CD8-positive, alpha-beta memory T cell (primary cell): ENCODE measurements around the gene TSPAN18. TPM values are rescaled to one million over a fixed set of nuclear protein-coding genes. Genes with fewer than 3 reads are reported as not detected.
A peak's percentile ranks its signal among the peaks of the same experiment; 100 is the strongest.

Source experiments
- CTCF ChIA-PET: fragments of 350-600 bp; sonication (Branson Sonifier 250); formaldehyde crosslinking; loops from one replicate; lab custom pipeline; 2021; ENCODE audit warnings: antibody characterized with exemption; lab: Charles Lee
- POLR2A ChIA-PET: fragments of 350-600 bp; sonication (Branson Sonifier 250); formaldehyde crosslinking; loops from one replicate; lab custom pipeline; 2021; ENCODE audit warnings: antibody characterized with exemption; lab: Charles Lee
- DNase-seq, 5 donors: peaks; one replicate each; pipeline versions ENCODE4 v3.0.0 to v3.0.0-alpha.2; 2020 to 2022; ENCODE audit warnings: mixed read lengths in 1 of 5
- H3K27ac ChIP-seq: one replicate; pipeline ENCODE4 v1.7.0; 2013; ENCODE audit warnings: low read depth, mild to moderate bottlenecking, low read length, moderate library complexity
- H3K27me3 ChIP-seq: 2 replicates; pipeline ENCODE4 v1.7.0; 2013; ENCODE audit warnings: low read length, mild to moderate bottlenecking; ENCODE audit not compliant: insufficient read depth, poor library complexity, severe bottlenecking
- H3K36me3 ChIP-seq: 2 replicates; pipeline ENCODE4 v1.7.0; 2013; ENCODE audit warnings: mild to moderate bottlenecking, low read length, moderate library complexity; ENCODE audit not compliant: insufficient read depth
- H3K4me1 ChIP-seq: 2 replicates; pipeline ENCODE4 v1.7.0; 2013; ENCODE audit warnings: mild to moderate bottlenecking, low read length, moderate library complexity; ENCODE audit not compliant: insufficient read depth
- H3K4me3 ChIP-seq: 2 replicates; pipeline ENCODE4 v1.7.0; 2013; ENCODE audit warnings: mild to moderate bottlenecking, low read length
- H3K9me3 ChIP-seq: 2 replicates; pipeline ENCODE4 v1.7.0; 2013; ENCODE audit warnings: mild to moderate bottlenecking, low read length
- H3K27ac Mint-ChIP-seq, 8 donors: one replicate each; pipeline ENCODE4 v1.8.0; 2020 to 2021; ENCODE audit warnings: mixed read lengths in 8 of 8, mild to moderate bottlenecking in 6 of 8, inconsistent platforms in 3 of 8, moderate library complexity in 3 of 8
- H3K27me3 Mint-ChIP-seq, 2 donors: one replicate each; pipeline ENCODE4 v1.8.0; 2020 to 2021; ENCODE audit warnings: mixed read lengths in 2 of 2, mild to moderate bottlenecking in 1 of 2, moderate library complexity in 1 of 2
- H3K36me3 Mint-ChIP-seq, 3 donors: one replicate each; pipeline ENCODE4 v1.8.0; 2020 to 2021; ENCODE audit warnings: mixed read lengths in 3 of 3, inconsistent platforms in 1 of 3, mild to moderate bottlenecking in 1 of 3
- H3K4me1 Mint-ChIP-seq, 3 donors: one replicate each; pipeline ENCODE4 v1.8.0; 2020 to 2021; ENCODE audit warnings: mixed read lengths in 3 of 3, inconsistent platforms in 1 of 3, mild to moderate bottlenecking in 1 of 3
- H3K4me3 Mint-ChIP-seq, 7 donors: one replicate each; pipeline ENCODE4 v1.8.0; 2020 to 2021; ENCODE audit warnings: mixed read lengths in 7 of 7, mild to moderate bottlenecking in 6 of 7, moderate library complexity in 4 of 7, inconsistent platforms in 2 of 7
- H3K9me3 Mint-ChIP-seq, 5 donors: one replicate each; pipeline ENCODE4 v1.8.0; 2020 to 2022; ENCODE audit warnings: mixed read lengths in 5 of 5, mild to moderate bottlenecking in 3 of 5, moderate library complexity in 2 of 5, inconsistent platforms in 1 of 5
- polyA plus RNA-seq: library from polyadenylated mRNA; unstranded; fragments of 300-500 nt; fragmentation: Illumina TruSeq; gene quantifications from one replicate; pipeline ENCODE4 v1.2.3, GENCODE V29; 2021
- total RNA-seq, 2 experiments: library from RNA; stranded (reverse); gene quantifications; one replicate each; pipeline ENCODE4 v1.2.3, GENCODE V29; 2021

The TSPAN18 gene
- total and polyA plus RNA-seq, 3 experiments from 2014 or later = 0.60 to 15.1 (median 1.2) TPM

DNA sequence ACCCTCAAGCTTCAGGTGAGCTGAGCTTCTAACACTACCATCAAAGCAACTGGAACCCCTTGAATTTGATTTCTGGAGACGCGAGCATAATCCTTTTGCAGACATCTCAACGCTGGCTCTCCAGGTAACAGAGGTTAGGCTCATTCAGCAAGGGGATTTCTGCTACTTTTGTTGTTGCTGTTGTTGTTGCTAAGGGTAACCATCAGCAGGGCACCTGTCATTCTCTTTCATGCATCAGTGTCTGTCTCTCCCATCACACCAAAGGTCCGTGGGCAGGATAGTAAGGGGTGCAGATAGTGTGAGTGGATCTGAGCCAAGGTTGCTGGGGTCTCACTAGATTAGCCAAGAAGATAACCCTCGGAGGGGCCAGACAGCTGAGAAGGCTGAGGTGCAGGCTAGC lies 133.6 kb downstream of the TSPAN18 start:
- Histone ChIP-seq H3K4me3 (no peak overlapping the region), H3K36me3 (peaks cover 5% of the 10 kb centered on the region), H3K27ac (no peak overlapping the region), H3K27me3 (no peaks in the 10 kb centered on the region), H3K9me3 (no peaks in the 10 kb centered on the region), H3K4me1 (peaks cover 17% of the 10 kb centered on the region)
- POLR2A ChIA-PET = no interaction called here
- Mint-ChIP-seq H3K27me3 (peaks cover 1 to 5% of the 10 kb centered on the region in 2 donors), H3K4me1 (peaks cover 36 to 45% (median 38%) of the 10 kb centered on the region in 3 donors), H3K4me3 (peak overlapping the region in 5 of 7 donors; percentile 2 to 33 (median 25)), H3K36me3 (peaks cover 0 to 2% (median 0%) of the 10 kb centered on the region in 3 donors), H3K9me3 (no peaks in the 10 kb centered on the region), H3K27ac (peak overlapping the region in 7 of 8 donors; percentile 4 to 93 (median 43))
- CTCF ChIA-PET = interaction anchor here (0.8 to 1.2 kb wide), 2 partner anchors 11 to 67 kb away, joined by 3 read pairs; no protein-coding TSS in a partner anchor
- DNase-seq = peak in 1 of 5 donors; percentile 9

DNA sequence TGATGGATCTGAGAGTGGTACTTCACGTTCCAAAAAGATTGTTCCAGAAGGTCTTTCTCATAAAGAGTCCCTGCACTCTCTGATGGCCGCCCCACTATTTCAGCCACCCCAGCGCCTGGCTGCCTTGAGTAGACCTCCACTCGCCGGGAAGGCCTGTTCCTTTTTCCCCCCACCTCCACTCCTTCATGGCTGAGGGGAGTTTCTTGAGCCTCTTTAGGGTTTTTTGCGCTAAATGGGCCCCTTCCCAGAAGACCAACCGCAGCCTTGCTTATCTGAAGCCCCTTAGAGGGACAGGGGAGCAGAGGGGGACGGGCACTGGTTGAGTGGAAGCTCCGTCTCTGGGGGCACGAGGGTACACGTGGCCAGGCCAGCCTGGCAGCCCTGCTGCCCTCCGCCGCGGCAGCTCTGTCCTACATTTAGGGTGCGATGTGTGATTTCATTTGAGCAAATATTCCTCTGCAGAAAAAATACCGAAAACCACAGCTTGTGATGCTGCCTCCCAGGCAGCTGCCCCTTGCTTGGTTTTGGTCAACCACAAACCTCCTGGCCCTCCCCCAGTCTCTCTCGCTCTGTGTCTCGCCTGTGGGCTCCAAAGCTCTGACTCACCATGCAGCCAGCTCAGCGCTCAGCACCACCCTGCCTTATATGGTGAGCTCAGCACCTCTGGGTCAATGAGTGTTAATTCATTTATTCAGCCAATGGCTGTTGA lies 135.2 kb downstream of the TSPAN18 start:
- Histone ChIP-seq H3K27me3 (no peaks in the 10 kb centered on the region), H3K9me3 (no peaks in the 10 kb centered on the region), H3K27ac (no peak overlapping the region), H3K36me3 (peaks cover 5% of the 10 kb centered on the region), H3K4me1 (peaks cover 17% of the 10 kb centered on the region), H3K4me3 (no peak overlapping the region)
- ChIA-PET POLR2A (no interaction called here), CTCF (interaction anchor here (0.6 to 2.0 kb wide), 6 partner anchors 9 to 245 kb away, joined by 3 to 10 read pairs (median 4); no protein-coding TSS in a partner anchor)
- peak; percentile 28 to 94 (median 69) for DNase-seq
- Mint-ChIP-seq H3K4me1 (peaks cover 36 to 45% (median 38%) of the 10 kb centered on the region in 3 donors), H3K27ac (peak overlapping the region; percentile 61 to 94 (median 78)), H3K27me3 (peaks cover 1 to 5% of the 10 kb centered on the region in 2 donors), H3K36me3 (peaks cover 0 to 2% (median 1%) of the 10 kb centered on the region in 3 donors), H3K9me3 (no peaks in the 10 kb centered on the region), H3K4me3 (peak overlapping the region; percentile 12 to 89 (median 67))

DNA sequence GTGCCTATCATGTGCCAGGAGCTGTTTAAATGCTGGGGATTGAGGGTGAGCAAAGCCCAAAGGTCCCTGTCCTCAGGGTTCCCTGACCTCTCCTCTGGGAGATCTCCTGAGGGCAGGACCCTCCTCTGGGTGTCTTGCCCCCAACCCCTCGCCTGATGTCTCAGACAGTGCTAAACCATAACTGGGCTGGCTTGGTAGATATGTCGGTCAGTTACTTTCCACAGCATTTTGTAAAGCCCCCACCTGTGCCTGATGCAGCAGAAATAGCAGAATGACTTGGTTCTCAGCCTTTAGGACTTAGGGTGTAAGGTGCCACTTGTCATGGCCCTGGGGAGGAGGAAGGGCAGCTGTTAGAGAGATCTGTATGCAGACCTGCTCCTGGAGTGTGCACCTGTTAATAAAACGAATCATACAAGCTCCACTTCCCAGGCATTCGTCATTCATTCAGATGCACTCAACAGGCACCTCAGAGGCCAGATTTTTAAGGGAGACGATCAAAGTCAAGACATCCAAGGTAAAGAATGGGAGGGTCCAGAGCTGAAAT lies 135.9 kb downstream of the TSPAN18 start:
- Mint-ChIP-seq H3K4me3 (peak overlapping the region; percentile 12 to 89 (median 67)), H3K9me3 (no peaks in the 10 kb centered on the region)
- CTCF ChIA-PET = interaction anchor here (0.6 to 2.0 kb wide), 6 partner anchors 9 to 245 kb away, joined by 3 to 10 read pairs (median 4); no protein-coding TSS in a partner anchor

DNA sequence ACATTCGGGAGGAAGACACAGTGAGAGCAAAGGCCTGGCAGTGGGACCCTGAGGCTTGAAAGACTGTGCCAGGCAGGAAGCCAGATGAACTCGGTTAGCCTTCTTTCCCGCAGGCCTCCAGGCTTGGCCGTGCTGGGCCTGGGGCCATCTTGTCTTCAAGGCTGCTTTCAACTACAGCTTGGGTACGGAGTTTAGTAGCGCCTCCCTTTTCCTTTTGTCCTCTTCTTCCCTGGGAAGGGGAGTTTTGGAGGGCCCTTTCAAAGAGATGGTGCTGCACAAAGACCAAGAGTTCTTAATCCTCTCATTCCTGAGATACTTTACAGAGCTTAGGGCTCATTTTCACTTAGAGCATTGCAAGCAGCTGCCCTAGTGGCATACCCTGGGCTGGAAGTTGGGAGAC lies 136.5 kb downstream of the TSPAN18 start:
- Mint-ChIP-seq H3K9me3 (no peaks in the 10 kb centered on the region), H3K27ac (peak overlapping the region in 3 of 8 donors; percentile 18 to 85 (median 78)), H3K27me3 (peaks cover 1 to 3% of the 10 kb centered on the region in 2 donors), H3K4me3 (no peak overlapping the region), H3K4me1 (peaks cover 36 to 38% (median 38%) of the 10 kb centered on the region in 3 donors), H3K36me3 (peaks cover 0 to 1% (median 0%) of the 10 kb centered on the region in 3 donors)
- H3K9me3 ChIP-seq = no peaks in the 10 kb centered on the region
- peaks cover 17% of the 10 kb centered on the region for H3K4me1 ChIP-seq
- H3K36me3 ChIP-seq = peaks cover 5% of the 10 kb centered on the region
- no peak overlapping the region for H3K27ac ChIP-seq
- no peak overlapping the region for H3K4me3 ChIP-seq
- ChIA-PET CTCF (interaction anchor here (1.5 to 2.0 kb wide), 3 partner anchors 30 to 246 kb away, joined by 3 to 7 read pairs (median 5); no protein-coding TSS in a partner anchor), POLR2A (no interaction called here)
- DNase-seq = no peak
- no peaks in the 10 kb centered on the region for H3K27me3 ChIP-seq

More for the DNA sequence above, 135.9 kb downstream of the TSPAN18 start:
- H3K27me3 ChIP-seq = no peaks in the 10 kb centered on the region
- POLR2A ChIA-PET = no interaction called here
- H3K36me3 Mint-ChIP-seq = peaks cover 0 to 2% (median 1%) of the 10 kb centered on the region in 3 donors
- no peak for DNase-seq
- H3K36me3 ChIP-seq = peaks cover 5% of the 10 kb centered on the region
- no peak overlapping the region for H3K27ac ChIP-seq
- H3K9me3 ChIP-seq = no peaks in the 10 kb centered on the region
- H3K27ac Mint-ChIP-seq = peak overlapping the region; percentile 61 to 94 (median 78)
- H3K4me1 Mint-ChIP-seq = peaks cover 36 to 44% (median 38%) of the 10 kb centered on the region in 3 donors
- H3K4me1 ChIP-seq = peaks cover 17% of the 10 kb centered on the region
- H3K4me3 ChIP-seq = no peak overlapping the region
- H3K27me3 Mint-ChIP-seq = peaks cover 1 to 5% of the 10 kb centered on the region in 2 donors

DNA sequence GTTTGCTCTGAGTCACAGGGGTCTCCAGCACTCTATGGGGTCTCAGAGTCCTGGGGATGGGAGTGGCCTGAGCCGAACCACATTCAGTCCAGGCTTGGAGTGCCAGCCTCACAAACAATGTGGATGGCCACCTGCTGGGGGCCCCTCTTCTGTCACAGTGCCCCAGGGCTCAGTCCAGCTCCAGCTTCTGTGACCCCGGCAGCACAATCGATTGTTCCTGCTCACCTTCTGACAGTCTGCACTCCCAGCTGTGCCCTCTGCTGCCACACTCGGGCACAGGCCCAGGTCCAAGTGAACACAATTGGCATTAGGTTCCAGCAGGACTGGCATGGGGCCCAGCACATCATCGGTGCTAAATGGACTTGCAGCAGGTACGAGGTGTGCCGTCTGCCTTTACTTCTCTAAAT lies 139.1 kb downstream of the TSPAN18 start:
- no peaks in the 10 kb centered on the region for H3K27me3 ChIP-seq
- peaks cover 29 to 34% (median 31%) of the 10 kb centered on the region in 3 donors for H3K4me1 Mint-ChIP-seq
- H3K36me3 Mint-ChIP-seq = peaks cover 2 to 10% (median 5%) of the 10 kb centered on the region in 3 donors
- H3K9me3 Mint-ChIP-seq = peaks cover 0 to 4% (median 0%) of the 10 kb centered on the region in 5 donors
- H3K27ac Mint-ChIP-seq = no peak overlapping the region
- H3K4me1 ChIP-seq = peaks cover 21% of the 10 kb centered on the region
- CTCF ChIA-PET = interaction anchor here (1.0 kb wide), 1 partner anchor 45 kb away, joined by 3 read pairs; no protein-coding TSS in a partner anchor
- H3K4me3 ChIP-seq = no peak overlapping the region
- H3K27me3 Mint-ChIP-seq = no peaks in the 10 kb centered on the region
- H3K9me3 ChIP-seq = no peaks in the 10 kb centered on the region
- no peak for DNase-seq
- no peaks in the 10 kb centered on the region for H3K36me3 ChIP-seq
- H3K4me3 Mint-ChIP-seq = no peak overlapping the region
- POLR2A ChIA-PET = no interaction called here
- no peak overlapping the region for H3K27ac ChIP-seq

DNA sequence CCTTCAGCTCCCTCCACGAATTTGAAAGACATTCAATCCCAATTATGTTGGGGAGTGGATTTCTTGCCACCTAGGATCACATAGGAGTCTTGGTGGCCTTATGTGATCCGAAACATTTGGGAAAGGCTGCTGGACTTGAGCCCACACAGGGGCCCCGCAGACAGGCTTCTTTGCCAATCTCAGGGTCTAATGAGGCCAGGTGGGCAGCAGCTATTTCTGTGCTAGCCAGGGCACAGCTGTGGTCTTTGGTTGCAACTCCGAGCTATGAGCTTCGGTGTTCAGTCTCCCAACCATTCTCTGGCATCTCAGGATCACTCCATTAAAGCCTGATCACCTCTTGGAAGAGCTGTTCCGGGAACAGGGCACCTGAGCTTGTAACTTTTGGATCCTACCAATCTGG lies 139.5 kb downstream of the TSPAN18 start:
- Mint-ChIP-seq H3K9me3 (peaks cover 0 to 8% (median 0%) of the 10 kb centered on the region in 5 donors), H3K27ac (no peak overlapping the region), H3K4me3 (no peak overlapping the region), H3K36me3 (peaks cover 2 to 14% (median 7%) of the 10 kb centered on the region in 3 donors), H3K27me3 (no peaks in the 10 kb centered on the region), H3K4me1 (peaks cover 26 to 32% (median 27%) of the 10 kb centered on the region in 3 donors)
- POLR2A ChIA-PET = no interaction called here
- Histone ChIP-seq H3K27ac (no peak overlapping the region), H3K36me3 (no peaks in the 10 kb centered on the region), H3K27me3 (no peaks in the 10 kb centered on the region), H3K4me3 (no peak overlapping the region), H3K9me3 (no peaks in the 10 kb centered on the region), H3K4me1 (peaks cover 22% of the 10 kb centered on the region)
- no peak for DNase-seq
- CTCF ChIA-PET = interaction anchor here (1.0 kb wide), 1 partner anchor 45 kb away, joined by 3 read pairs; no protein-coding TSS in a partner anchor

DNA sequence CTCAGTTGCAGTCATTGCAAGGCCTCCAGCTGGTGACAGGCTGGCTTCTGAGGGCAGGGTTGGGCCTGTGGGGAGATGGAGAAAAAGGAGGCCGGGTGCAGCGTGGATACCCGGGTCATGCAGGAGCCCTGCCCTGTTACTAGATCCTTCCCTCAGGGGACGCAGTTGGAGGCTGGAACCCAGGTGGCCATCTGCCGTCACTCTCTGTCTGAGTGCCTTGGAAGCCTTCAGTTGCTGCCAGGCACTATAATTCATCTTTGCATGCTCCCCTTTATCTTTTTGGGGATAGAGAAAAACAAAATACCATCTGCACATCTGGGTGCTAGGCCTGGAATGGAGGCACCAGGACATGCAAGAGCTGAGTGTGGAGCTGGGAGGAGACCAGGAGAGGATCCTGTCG lies 141.3 kb downstream of the TSPAN18 start:
- peaks cover 5% of the 10 kb centered on the region for H3K4me1 ChIP-seq
- ChIA-PET CTCF (no interaction called here), POLR2A (no interaction called here)
- no peak overlapping the region for H3K27ac ChIP-seq
- peaks cover 2 to 19% (median 7%) of the 10 kb centered on the region in 3 donors for H3K36me3 Mint-ChIP-seq
- H3K4me3 Mint-ChIP-seq = no peak overlapping the region
- H3K27me3 Mint-ChIP-seq = no peaks in the 10 kb centered on the region
- H3K4me3 ChIP-seq = no peak overlapping the region
- peaks cover 8 to 15% (median 10%) of the 10 kb centered on the region in 3 donors for H3K4me1 Mint-ChIP-seq
- H3K27me3 ChIP-seq = no peaks in the 10 kb centered on the region
- H3K27ac Mint-ChIP-seq = peak overlapping the region in 1 of 8 donors; percentile 87
- no peak for DNase-seq
- H3K9me3 Mint-ChIP-seq = peaks cover 0 to 9% (median 0%) of the 10 kb centered on the region in 5 donors
- H3K36me3 ChIP-seq = no peaks in the 10 kb centered on the region
- no peaks in the 10 kb centered on the region for H3K9me3 ChIP-seq
